ENCODE results near the gene TMUB2. TPM values are rescaled to one million over a fixed set of nuclear protein-coding genes. Genes with fewer than 3 reads are reported as not detected.

Gene TMUB2
- total and polyA plus RNA-seq, 2 of the 13 experiments (the other 11 are each of a cell fraction or from before 2014, with no cell fraction given), result 26.9 to 50.8 TPM

DNA sequence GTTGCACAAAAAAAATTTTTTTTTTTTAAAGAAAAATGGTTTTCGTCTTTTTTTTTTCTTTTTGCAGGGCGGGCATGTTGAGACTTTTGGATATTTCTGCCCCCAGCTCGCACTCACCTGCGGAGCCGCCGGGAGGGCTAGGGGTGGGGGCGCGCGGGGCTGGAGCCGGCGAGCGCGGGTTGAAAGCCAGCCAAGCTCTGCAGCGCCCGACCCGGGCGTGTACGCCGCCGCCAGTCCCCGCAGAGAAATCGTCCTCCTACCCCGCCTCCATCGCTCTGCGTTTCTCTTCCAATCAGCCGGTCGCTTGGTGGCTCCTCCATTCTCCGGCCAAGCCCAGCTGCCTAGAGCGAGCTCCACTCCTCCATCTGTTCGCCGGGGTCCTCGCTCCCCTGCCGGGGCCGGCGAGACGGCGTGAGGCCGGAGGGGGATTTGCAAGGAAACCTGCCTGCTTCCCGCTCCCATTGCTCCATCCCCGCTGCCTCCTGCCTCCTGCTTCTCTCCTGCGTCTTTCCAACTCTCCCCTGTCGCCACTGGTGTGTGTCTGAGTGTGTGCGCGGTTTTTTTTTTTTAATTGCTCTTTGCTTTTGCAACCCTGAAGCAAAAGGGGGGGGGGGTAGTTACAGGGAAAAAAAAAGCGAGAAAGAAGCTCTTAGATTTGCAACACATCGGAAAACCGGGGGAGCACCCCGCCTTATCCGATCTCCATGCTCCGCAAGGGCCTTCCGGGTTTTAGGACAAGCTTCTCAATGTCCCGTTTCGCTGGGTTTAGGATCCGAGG, 34.5 kb downstream of the TMUB2 start (continued):
- TF ChIP-seq MAF1 (CRISPR knock-in tag; IDR thresholded peaks at IDR 0.05; ENCODE audit: borderline replicate concordance), result no peak
- TF ChIP-seq STAT5B (CRISPR knock-in tag; IDR thresholded peaks at IDR 0.05), result no peak
- TF ChIP-seq SIN3B (IDR thresholded peaks at IDR 0.05; ENCODE audit: low read length), result no peak
- TF ChIP-seq THRA (CRISPR knock-in tag; IDR thresholded peaks at IDR 0.05; ENCODE audit: borderline replicate concordance), result 0 out of 2 replicates have a peak, but pooled peaks have one; percentile 38
- no peak; the same call in 1 of the 2 replicates for TF ChIP-seq MXD4 (CRISPR knock-in tag; IDR thresholded peaks at IDR 0.05)
- no peak for TF ChIP-seq WIZ (CRISPR knock-in tag; IDR thresholded peaks at IDR 0.05)
- TF ChIP-seq ZBTB2 (CRISPR knock-in tag; IDR thresholded peaks at IDR 0.05; ENCODE audit: low read depth), result 0 out of 2 replicates have a peak, but pooled peaks have one; percentile 26
- TF ChIP-seq RFX3 (CRISPR knock-in tag; IDR thresholded peaks at IDR 0.05), result no peak
- no peak; the same call in 1 of the 2 replicates for TF ChIP-seq ZFP82 (CRISPR knock-in tag; IDR thresholded peaks at IDR 0.05; ENCODE audit: borderline replicate concordance)
- TF ChIP-seq FOXC1 (CRISPR knock-in tag; IDR thresholded peaks at IDR 0.05; ENCODE audit: borderline replicate concordance), result peak; percentile 17; the same call in 1 of the 2 replicates
- no peak for TF ChIP-seq YEATS4 (CRISPR knock-in tag; IDR thresholded peaks at IDR 0.05; ENCODE audit: borderline replicate concordance)
- no peak; the same call in 1 of the 2 replicates for TF ChIP-seq ZNF614 (CRISPR knock-in tag; IDR thresholded peaks at IDR 0.05; ENCODE audit: borderline replicate concordance)
- TF ChIP-seq UBTF (CRISPR knock-in tag; IDR thresholded peaks at IDR 0.05), result peak; percentile 85
- 0 out of 2 replicates have a peak, but pooled peaks have one; percentile 62 for TF ChIP-seq TGIF2 (CRISPR knock-in tag; IDR thresholded peaks at IDR 0.05)
- TF ChIP-seq, protein P1, sequence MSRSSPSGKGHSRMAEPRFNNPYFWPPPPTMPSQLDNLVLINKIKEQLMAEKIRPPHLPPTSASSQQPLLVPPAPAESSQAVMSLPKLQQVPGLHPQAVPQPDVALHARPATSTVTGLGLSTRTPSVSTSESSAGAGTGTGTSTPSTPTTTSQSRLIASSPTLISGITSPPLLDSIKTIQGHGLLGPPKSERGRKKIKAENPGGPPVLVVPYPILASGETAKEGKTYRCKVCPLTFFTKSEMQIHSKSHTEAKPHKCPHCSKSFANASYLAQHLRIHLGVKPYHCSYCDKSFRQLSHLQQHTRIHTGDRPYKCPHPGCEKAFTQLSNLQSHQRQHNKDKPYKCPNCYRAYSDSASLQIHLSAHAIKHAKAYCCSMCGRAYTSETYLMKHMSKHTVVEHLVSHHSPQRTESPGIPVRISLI (CRISPR knock-in tag; IDR thresholded peaks at IDR 0.05; ENCODE audit: borderline replicate concordance), result peak; percentile 64; the same call in 1 of the 2 replicates
- TF ChIP-seq, protein P2, sequence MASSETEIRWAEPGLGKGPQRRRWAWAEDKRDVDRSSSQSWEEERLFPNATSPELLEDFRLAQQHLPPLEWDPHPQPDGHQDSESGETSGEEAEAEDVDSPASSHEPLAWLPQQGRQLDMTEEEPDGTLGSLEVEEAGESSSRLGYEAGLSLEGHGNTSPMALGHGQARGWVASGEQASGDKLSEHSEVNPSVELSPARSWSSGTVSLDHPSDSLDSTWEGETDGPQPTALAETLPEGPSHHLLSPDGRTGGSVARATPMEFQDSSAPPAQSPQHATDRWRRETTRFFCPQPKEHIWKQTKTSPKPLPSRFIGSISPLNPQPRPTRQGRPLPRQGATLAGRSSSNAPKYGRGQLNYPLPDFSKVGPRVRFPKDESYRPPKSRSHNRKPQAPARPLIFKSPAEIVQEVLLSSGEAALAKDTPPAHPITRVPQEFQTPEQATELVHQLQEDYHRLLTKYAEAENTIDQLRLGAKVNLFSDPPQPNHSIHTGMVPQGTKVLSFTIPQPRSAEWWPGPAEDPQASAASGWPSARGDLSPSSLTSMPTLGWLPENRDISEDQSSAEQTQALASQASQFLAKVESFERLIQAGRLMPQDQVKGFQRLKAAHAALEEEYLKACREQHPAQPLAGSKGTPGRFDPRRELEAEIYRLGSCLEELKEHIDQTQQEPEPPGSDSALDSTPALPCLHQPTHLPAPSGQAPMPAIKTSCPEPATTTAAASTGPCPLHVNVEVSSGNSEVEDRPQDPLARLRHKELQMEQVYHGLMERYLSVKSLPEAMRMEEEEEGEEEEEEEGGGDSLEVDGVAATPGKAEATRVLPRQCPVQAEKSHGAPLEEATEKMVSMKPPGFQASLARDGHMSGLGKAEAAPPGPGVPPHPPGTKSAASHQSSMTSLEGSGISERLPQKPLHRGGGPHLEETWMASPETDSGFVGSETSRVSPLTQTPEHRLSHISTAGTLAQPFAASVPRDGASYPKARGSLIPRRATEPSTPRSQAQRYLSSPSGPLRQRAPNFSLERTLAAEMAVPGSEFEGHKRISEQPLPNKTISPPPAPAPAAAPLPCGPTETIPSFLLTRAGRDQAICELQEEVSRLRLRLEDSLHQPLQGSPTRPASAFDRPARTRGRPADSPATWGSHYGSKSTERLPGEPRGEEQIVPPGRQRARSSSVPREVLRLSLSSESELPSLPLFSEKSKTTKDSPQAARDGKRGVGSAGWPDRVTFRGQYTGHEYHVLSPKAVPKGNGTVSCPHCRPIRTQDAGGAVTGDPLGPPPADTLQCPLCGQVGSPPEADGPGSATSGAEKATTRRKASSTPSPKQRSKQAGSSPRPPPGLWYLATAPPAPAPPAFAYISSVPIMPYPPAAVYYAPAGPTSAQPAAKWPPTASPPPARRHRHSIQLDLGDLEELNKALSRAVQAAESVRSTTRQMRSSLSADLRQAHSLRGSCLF (CRISPR knock-in tag; IDR thresholded peaks at IDR 0.05; ENCODE audit: borderline replicate concordance), result no peak
- TF ChIP-seq SP140L (CRISPR knock-in tag; IDR thresholded peaks at IDR 0.05; ENCODE audit: borderline replicate concordance), result no peak

Measured in HepG2 (cell line).